ENCODE results near the gene CYGB. TPM values are rescaled to one million over a fixed set of nuclear protein-coding genes. Genes with fewer than 3 reads are reported as not detected.
A peak's percentile ranks its signal among the peaks of the same experiment; 100 is the strongest.

CYGB gene
- total and polyA plus RNA-seq, 9 of the 15 experiments (the other 6 are each of a cell fraction or from before 2014, with no cell fraction given), result 0.08 to 0.95 (median 0.18) TPM; not detected in 5

- peak; percentile 87 for TF ChIP-seq MGA (IDR thresholded peaks at IDR 0.05)
- peak; percentile 82 for TF ChIP-seq ZNF589 (CRISPR knock-in tag; IDR thresholded peaks at IDR 0.05; ENCODE audit: low read depth)
- TF ChIP-seq CBX5 (IDR thresholded peaks at IDR 0.05; ENCODE audit: borderline replicate concordance, low read depth), result no peak
- no peak for TF ChIP-seq FOXP1 (CRISPR knock-in tag; IDR thresholded peaks at IDR 0.05)
- TF ChIP-seq TAF9B (IDR thresholded peaks at IDR 0.05; ENCODE audit: partially characterized antibody), result no peak
- no peak for TF ChIP-seq MCM3 (IDR thresholded peaks at IDR 0.05)
- TF ChIP-seq ZNF696 (CRISPR knock-in tag; conservative IDR thresholded peaks at IDR 0.05), result no peak
- no peak for TF ChIP-seq CHAMP1 (IDR thresholded peaks at IDR 0.05)
- no peak for TF ChIP-seq GTF2F1 (IDR thresholded peaks at IDR 0.05; ENCODE audit: low read depth, low read length)
- TF ChIP-seq POLR2G (IDR thresholded peaks at IDR 0.05; ENCODE audit: low read depth, low read length), result peak; percentile 74
Observed at GRCh38 chr17:76529224-76530094, 8.1 kb downstream of the CYGB start (continued).

Data from K562 (cell line).